Measurements from ENCODE around the gene HHIP. TPM values are rescaled to one million over a fixed set of nuclear protein-coding genes. Genes with fewer than 3 reads are reported as not detected.

The HHIP gene
- total RNA-seq, 1 experiment from 2014 or later = 9.5 TPM

DNA sequence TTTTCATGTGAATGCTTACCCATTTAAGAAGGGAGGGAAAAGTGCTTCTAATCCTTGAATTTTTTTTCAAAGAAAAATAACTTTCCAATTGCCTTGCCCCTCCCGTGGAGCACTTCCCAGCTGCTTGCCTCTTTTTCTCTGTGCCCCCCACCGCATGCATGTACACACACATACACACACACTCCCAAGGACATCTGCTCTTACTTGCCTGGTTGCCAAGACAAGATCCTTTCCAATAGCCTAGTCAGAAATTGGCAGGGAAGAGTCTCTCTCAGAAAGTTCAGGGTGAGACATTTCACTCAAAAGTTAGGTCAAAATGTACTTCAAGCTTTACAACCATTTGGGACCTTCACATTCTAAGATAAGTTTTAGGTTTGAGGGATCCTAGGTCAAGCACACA is 10.9 kb downstream of the HHIP start:
- no peak for DNase-seq (ENCODE audit: low read depth)

DNA sequence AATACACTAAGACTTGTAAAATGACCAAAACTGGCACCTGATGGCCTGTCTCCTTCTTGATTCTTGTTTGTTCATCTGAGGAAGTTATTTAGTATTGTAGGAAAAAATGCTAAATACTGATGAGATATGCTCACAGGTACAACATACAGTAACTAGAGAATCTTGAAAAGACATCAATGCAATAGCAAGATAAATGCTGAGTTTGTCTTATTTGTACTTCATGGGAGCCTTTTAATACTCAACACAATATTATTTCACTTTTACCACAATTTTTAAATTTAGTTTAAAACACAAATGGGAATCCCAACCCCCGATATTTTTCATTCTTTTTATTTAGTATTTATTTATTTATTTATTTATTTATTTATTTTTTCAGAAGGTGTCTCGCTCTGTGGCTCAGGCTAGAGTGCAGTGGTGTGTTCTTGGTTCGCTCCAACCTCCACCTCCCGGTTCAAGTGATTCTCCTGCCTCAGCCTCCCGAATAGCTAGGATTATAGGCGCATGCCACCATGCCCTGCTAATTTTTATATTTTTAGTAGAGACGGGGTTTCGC is 12.1 kb downstream of the HHIP start:
- DNase-seq (ENCODE audit: low read depth) = no peak

DNA sequence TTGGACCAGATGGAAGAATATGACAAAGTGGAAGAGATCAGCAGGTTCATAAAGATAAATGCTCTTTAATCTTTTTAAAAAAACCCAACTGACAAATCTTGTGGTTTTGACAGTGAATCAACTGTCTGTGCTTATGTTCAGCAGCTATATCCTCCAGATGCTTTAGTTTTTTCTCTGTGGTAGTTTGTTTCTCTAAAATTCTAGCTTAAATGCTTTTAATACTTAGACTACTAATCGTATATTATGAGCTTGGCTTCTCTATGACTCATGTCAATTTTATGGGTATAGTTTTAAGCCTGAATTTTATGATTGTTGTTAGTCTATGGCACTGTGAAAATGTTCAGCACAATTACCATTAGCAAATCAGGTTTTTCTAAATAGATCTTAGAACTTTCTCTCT is 12.9 kb downstream of the HHIP start:
- DNase-seq (ENCODE audit: low read depth) = no peak

DNA sequence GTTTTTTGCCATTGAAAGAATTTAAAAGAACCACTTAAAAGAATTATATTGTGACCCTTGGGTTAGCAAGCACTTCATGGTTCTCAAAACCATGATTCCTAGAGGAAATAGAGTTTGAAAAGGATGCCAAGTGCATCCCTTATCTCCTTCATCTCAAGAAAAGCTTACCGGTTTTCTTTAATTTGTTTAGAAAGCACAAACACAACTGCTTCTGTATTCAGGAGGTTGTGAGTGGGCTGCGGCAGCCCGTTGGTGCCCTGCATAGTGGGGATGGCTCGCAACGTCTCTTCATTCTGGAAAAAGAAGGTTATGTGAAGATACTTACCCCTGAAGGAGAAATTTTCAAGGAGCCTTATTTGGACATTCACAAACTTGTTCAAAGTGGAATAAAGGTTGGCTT is 13.5 kb downstream of the HHIP start:
- no peak for DNase-seq (ENCODE audit: low read depth)

DNA sequence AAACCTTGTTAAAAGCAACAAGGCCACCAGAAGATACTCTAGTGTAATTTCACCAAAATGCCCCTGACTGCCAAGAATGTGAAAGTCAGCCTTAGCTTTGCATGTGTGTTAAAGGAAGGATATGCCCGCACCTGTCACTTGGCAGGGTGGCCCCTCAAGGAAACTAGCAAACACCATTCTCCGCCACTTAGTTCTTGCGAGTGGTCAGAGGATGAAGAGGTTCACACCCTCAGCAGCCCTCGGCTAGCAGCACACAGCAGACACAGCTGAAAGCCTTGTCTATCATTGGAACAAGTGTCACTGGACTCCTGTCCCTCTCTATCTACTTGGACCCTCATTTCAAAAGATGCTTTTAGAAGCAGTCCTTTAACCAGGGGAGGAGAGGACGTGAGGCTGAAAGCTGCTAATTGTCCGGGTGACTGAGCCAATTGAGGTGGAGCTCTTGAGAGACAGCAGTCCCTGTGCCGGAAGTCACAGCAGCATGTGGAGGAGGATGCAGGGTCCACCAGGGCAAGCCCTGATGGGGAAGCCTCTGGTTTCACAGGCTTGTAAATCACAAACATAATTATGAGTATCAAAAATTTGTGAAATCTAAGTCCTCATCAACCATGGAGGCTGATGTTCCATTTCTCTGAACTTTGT is 18.0 kb downstream of the HHIP start:
- DNase-seq (ENCODE audit: low read depth) = no peak

DNA sequence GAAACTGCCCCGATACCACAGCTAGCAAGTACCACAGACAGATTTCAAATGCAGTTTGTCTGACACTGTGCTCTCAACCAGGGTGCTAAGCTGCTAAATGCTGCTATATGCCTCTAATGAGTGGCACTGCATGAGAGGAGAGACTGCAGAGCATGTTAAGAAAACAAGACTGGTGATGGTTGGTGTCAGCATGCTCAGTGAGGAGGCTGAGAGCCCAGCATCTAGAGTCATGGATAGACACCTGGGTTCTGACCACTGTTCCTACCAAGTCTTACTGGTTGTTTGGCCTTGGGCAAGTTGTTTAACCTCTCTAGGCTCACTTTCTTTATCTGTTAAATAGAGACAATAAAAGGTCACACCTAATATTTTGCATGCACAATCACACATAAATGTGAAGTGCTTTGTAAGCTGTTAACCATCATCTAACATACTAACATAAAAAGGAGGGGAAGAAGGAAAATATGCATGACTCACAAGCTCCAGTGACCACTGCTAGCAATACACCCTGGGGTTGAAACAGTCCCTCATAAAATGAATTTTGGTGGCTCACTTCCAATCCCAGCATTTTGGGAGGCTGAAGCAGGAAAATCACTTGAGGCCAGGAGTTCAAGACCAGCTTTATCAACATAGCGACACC is 20.7 kb downstream of the HHIP start:
- peak; percentile 63 for DNase-seq (ENCODE audit: low read depth)

DNA sequence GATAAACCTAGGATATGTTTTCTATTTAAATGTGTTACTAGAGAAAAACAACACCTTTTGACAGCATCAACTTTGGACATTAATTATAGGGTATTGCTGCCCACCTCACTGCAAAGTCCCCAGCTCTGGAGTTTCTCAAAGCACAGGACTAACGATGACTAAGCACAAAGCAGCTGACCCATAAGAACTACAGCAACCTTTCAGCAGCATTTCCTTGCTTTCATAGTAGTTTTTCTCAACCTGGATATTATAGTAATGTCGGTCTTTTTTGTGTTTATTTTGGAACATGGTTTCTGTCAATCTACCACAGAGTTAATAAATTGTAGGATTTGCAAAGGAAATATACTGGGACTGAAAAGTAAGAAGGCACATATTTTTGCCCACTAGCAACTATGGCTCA is 21.5 kb downstream of the HHIP start:
- no peak for DNase-seq (ENCODE audit: low read depth)

DNA sequence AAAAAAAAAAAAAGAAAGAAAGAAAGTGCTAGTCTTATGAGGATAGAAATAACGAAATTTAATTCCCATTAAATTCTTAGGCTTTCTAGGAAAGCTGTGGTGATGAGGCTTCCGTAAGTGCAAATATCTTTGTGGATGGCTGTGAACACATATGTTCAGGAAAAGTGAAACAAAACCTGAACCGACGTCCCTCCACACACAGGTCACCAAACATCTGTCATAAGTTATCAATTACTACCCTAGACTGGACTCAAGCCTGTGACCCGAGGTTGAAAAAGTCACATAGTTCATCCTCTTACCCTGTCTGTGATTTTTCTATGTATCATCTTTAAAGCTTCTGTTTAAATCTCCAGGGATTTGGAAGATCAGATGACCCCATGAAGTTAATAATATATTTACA is 24.8 kb downstream of the HHIP start:
- no peak for DNase-seq (ENCODE audit: low read depth)

DNA sequence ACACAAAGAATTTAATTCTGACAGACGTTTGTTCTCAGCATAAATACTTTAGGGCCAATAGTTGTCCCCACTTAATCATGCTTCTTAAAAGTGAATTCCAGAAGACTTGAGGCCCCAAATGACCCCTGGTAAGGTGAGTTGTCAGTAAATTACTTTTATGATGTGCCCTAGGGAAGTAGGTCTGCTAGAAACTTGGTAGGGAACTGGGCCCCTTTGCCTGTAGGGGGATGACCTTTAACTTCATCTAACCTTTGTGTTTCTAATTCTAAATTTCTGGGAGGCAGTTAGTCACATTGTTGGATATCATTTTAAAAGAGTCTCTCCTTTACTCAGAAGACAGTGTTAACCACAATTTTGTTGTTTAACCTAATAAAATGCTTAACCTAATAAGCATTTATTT is 28.8 kb downstream of the HHIP start:
- DNase-seq (ENCODE audit: low read depth) = no peak

DNA sequence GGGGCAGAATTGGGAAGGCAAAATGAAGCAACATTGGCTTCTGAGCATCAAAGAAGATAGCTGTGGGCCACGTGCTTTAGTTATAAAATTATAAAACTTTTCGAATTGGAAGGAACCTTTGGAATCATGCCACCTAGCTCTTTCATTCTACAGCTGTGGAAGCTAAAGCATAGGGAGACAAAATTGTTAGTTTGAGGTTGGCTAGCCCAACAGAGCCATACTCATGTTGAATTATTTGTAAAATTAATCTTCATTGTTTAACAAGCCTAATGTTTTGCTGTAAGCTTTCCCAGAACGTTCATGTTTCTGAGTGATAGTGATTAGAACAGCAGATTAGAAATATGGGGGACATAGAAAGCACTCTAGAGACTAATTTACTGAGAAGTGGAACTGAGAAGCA is 35.9 kb downstream of the HHIP start:
- no peak for DNase-seq (ENCODE audit: low read depth)

DNA sequence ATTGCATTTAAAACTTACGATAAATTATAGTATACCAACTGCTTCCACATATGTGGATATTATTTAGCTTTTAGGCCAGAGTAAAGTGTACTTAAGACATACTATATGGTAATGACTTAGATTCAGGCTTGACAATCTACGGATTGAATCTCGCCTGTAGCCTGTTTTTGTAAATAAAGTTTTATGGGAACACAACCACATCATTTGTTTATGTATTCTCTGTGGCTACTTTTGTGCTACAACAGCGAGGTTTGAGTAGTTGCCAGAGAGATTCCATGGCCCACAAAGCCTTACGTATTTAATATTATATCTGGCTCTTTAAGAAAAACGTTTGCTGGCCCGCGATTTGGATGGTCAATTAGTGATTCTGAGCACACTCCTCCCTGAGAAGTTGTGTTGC is 37.6 kb downstream of the HHIP start:
- no peak for DNase-seq (ENCODE audit: low read depth)

DNA sequence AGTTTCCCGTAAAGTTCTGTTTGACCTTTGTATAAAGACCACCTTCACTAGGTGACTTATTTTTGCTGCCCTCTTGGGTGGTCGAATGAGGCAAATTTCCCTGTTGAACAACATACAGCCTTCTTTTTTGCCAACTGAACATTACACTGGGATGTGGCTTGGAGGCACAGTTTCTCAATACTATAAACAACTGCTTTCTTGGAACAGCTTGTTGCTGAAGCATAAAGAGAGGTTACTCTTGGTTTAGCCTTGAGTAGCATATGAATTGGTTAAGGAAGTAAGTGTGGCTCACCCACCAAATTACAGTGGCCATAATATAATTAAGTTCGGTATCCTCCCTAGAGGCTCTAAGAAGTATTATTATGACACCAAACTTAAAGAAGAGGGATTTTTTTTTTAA is 40.0 kb downstream of the HHIP start:
- no peak for DNase-seq (ENCODE audit: low read depth)

DNA sequence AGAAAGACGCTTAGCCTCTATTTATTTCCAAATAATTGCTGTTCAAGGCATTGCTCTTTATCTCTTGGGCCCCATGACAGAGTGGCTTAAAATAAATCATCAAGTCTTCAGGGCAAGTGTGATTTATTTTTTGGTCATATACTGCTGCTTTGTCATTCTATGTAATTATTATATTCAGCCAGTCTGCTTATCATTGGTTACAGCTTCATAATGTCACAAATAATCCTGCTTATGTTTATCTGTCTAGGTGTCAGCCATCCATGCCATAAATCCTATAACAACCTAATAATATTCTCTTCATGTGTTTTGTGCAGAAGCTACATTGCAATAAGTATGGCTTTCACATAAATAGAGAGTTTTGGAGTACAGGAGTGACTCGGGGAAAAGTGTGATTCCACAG is 41.0 kb downstream of the HHIP start:
- DNase-seq (ENCODE audit: low read depth) = no peak

DNA sequence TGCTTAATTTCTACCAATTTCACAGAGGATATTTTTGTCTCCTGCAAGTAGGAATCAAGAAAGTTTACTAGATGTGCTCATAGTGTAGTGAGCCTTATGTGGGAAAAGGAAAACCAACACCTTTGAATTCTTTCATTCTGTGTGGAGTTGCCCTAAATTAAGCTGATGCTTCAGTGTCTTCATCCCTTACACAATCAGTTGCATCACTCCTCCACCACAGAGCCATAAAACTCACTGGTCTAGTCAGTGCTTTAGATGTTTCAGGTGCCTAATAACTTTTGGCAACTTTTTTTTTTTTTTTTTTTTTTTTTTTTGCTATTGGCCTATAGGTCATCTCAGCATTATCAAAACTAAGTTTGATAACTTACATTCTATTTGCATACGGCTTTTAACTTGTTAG is 41.5 kb downstream of the HHIP start:
- no peak for DNase-seq (ENCODE audit: low read depth)

DNA sequence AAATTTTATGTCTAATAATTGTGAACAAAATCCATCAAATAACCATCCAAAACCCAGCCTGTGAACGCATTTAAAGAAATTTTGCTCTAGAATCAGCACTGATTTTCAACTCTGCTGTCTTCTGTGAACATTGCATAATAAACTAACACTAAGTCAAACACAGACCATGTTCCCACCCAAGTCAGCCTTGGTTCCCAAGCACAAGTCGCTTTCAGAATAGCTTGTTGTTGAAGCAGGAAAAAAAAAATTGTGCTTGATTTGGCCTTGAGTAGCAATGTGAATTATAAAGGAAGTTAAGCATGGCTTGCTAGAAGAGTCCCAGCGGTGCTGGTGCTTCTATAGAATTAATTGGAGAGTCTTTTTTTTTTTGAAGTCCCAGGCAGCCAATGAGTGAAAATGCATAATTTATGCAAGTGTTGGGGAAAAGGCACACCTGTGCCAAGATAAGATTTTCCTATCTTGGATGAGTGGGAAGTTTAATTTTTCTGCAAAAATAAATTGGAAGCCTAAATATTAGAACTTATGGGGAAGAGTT is 42.1 kb downstream of the HHIP start:
- no peak for DNase-seq (ENCODE audit: low read depth)

DNA sequence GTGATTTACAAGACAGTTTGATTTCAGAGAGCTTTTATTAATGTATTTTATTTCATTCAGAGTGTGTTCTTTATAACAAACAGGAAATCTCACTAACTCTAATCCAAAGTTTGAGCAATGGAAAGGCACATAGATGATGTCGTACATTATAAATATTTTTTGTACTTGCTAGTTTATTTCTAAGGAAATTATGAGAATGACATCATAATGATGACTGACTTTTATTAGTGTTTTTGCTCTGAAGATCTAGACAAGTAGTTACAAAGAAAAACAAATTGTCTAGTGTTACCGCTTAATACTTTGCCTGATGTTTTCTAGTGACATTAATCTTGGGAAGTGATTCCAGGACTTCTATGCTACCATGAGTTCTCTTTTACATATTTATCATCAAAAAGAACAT is 43.2 kb downstream of the HHIP start:
- no peak for DNase-seq (ENCODE audit: low read depth)

DNA sequence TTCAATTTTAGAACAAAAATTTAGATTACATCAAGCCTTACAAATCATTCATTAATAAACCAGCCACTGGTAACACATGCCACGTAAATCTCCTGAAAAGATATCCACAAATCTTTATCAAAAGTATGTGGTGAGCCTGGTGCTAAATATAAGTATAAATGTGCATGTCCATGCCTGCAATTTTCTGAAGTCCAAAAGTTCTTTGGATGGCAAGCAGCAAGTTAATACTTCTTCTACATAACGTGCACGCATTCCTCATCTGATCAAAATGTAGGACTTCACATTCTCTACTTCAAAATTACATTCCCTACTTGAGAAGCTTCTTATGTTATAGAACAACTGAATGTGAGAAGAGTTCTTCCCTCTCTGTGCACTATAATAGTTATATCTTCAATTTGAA is 49.8 kb downstream of the HHIP start:
- DNase-seq (ENCODE audit: low read depth) = no peak

DNA sequence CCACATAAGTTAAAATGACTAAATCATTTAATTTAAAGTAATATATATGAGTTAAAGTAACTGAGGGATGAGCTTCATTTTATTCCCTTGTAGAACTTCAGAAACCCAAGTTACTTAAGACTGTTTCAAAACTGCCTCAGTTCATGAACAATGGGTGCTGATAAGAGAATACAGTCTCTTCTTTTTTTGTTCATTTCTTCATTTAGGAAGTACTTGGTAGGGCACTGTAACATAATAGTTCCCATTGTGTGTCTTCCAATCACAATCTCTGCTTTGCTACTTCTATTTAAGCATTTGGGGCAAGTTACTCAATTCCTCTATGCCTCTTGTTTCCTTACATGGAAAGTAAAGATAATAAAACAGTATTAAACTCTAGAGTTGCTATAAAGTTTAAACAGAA is 50.4 kb downstream of the HHIP start:
- no peak for DNase-seq (ENCODE audit: low read depth)

DNA sequence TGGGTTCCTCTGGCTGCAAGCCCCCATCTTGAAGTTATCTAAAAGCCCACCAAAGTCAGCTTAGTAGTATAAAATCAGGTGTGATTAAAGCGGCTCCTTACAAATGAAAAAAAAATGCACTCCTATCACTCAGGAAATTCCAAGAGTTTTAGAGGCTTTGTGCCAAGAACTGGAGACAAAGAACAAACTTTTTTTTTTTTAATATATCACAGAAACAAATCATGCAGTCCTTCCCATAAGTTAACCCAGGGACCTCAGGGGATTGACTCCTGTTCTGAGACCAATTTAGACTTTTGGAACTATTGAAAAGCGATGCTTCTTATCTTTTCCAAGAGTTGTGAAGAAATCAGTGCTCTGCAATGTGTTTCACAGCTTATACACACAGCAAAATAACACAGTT is 53.6 kb downstream of the HHIP start:
- no peak for DNase-seq (ENCODE audit: low read depth)

DNA sequence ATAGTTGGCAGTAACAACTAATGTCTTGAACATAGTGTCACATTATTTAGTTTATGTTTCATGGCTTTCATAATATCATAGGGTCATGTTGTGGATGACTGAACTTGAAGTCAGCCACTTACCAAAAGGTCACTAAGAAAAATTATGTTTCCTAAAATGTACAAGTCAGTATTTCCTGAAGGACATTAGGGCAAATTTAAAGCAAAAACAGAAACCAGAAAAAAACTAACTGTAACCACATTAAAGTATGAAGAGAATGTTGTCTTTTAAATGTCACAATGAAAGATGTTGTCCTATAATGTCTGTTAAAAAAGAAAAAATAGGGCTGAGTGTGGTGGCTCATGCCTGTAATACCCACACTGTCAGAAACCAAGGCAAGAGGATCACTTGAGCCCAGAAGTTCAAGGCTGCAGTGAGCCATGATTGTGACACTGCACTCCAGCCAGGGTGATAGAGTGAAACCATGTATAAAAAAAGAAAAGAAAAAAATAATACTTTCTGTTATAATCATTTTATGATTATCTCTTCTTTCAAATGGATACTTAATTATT is 55.8 kb downstream of the HHIP start:
- no peak for DNase-seq (ENCODE audit: low read depth)

DNA sequence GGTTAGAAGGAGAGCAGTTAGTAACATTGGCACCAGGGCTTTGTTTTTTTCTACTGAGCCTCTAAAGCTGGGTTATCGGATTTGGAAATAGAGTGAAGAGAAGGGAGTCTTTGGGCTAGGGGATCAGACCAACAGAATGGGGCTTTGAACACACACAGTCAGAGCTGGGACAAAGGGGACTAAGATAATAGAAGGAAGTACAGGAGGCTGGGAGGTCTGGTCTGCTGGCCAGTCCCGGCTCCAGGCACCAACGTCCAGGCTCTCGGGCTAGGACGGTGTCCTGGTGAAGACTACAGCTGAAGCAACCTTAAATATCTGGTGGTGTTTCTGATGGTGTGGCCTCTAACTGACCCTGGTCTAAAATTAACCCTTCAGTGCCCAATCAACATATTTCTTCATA is 57.5 kb downstream of the HHIP start:
- no peak for DNase-seq (ENCODE audit: low read depth)

DNA sequence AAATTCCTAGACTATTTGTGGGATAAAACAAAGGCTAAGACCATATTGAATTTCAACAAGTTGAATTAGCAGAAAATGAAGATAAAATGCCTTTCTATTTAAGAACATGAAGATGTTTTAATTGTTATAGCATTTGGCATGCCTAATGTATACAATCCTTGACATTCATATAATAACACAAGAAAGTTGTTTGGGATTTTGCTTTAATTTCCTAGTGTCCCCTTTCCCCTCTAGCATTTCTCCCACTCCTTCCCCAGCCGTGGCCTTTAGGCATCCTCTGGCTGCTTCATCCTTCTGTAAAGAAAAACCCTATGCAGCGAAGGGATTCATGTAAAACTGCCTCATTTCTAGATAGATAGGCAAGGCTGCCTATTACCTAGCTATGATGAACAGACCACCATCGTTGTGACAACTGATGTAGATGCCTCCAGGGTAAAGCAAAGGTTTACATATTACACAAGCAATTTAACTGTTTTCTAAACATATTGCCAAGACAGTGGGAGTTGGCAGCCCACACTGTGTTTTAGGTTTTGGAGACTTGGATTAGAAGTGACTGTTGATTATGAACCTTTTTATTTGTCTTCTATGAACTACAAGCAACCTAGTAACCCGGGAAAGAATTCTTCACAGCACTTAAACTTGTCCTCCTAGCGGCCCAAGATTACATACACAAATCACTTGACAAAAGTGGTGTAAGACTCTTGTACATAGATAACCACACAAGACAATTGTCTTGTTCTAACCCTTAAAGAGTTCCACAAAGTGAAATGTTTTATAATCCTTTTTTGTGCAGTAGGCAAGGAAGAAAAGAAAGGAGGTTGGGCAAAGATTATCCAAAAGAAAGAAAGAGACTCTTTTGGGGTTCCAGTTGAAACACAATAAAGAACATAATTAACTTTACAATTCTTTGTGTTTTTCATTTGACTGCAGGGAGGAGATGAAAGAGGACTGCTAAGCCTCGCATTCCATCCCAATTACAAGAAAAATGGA is 59.9 kb downstream of the HHIP start:
- no peak for DNase-seq (ENCODE audit: low read depth)

Measured in Daoy (cell line).